Measurements from ENCODE around the gene RHBDD3. TPM values are rescaled to one million over a fixed set of nuclear protein-coding genes. Genes with fewer than 3 reads are reported as not detected.

RHBDD3 gene
- total RNA-seq, 4 donors from 2014 or later, result 8.9 to 24.1 (median 20.5) TPM

GRCh38 chr22:29306835-29307595 is 39.2 kb upstream of the RHBDD3 start:
- WGBS, 2 donors, result 0 to 29% methylated on average over 8 to 11 of the region's 83 CpGs
- no peak for TF ChIP-seq POLR2A (IDR thresholded peaks at IDR 0.05)
- TF ChIP-seq, protein P1, sequence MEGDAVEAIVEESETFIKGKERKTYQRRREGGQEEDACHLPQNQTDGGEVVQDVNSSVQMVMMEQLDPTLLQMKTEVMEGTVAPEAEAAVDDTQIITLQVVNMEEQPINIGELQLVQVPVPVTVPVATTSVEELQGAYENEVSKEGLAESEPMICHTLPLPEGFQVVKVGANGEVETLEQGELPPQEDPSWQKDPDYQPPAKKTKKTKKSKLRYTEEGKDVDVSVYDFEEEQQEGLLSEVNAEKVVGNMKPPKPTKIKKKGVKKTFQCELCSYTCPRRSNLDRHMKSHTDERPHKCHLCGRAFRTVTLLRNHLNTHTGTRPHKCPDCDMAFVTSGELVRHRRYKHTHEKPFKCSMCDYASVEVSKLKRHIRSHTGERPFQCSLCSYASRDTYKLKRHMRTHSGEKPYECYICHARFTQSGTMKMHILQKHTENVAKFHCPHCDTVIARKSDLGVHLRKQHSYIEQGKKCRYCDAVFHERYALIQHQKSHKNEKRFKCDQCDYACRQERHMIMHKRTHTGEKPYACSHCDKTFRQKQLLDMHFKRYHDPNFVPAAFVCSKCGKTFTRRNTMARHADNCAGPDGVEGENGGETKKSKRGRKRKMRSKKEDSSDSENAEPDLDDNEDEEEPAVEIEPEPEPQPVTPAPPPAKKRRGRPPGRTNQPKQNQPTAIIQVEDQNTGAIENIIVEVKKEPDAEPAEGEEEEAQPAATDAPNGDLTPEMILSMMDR (IDR thresholded peaks at IDR 0.05), result no peak
- peak; percentile 66 to 96 for DNase-seq (ENCODE audit: low spot score in 2 of 2)
- intact Hi-C loops (cut with DNase I; ENCODE audit: low total_unique reads), result no loop called here
- peak overlapping the region; percentile 73 for H3K4me3 ChIP-seq (ENCODE audit: low read depth, poor library complexity, severe bottlenecking)

GRCh38 chr22:29306175-29306834 is 38.5 kb upstream of the RHBDD3 start, which contains the start of gene GAS2L1:
Gene GAS2L1 (plus strand): TSS chr22:29306650. CDS start chr22:29308106, 1,456 bp downstream.
- intact Hi-C loops (cut with DNase I; ENCODE audit: low total_unique reads), result no loop called here
- 0 to 1% methylated on average over 17 to 37 of the region's 40 CpGs for WGBS, 2 donors
- DNase-seq (ENCODE audit: low spot score in 2 of 2), result peak; percentile 83 to 97
- TF ChIP-seq, protein P1 (IDR thresholded peaks at IDR 0.05), result no peak
- no peak for TF ChIP-seq POLR2A (IDR thresholded peaks at IDR 0.05)
- peak within 1 kb of the TSS; percentile 73 for H3K4me3 ChIP-seq (ENCODE audit: low read depth, poor library complexity, severe bottlenecking)

DNA sequence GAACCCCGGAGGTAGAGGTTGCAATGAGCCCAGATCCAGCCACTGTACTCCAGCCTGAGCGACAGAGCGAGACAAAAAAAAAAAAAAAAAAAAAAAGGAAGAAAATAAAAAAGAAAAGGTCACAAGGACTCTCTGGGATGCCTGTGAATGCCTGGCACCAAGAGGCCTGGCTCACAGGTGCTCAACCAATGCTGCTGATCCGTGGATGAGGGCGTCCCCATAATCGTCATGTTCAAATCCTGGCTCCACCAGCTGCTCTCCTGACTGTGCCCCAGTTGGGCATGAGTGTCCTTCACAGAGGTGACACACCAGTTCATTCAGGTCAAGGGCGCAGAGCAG is 38.0 kb upstream of the RHBDD3 start:
- WGBS, 2 donors, result 48 to 49% methylated on average over 6 to 7 of the region's 7 CpGs
- no peak overlapping the region for H3K4me3 ChIP-seq (ENCODE audit: low read depth, poor library complexity, severe bottlenecking)
- DNase-seq (ENCODE audit: low spot score in 2 of 2), result no peak
- TF ChIP-seq POLR2A (IDR thresholded peaks at IDR 0.05), result no peak
- intact Hi-C loops (cut with DNase I; ENCODE audit: low total_unique reads), result no loop called here

- WGBS, 2 donors, result 38 to 45% methylated on average over 12 to 13 of the region's 13 CpGs
- no peak for TF ChIP-seq POLR2A (IDR thresholded peaks at IDR 0.05)
- TF ChIP-seq, protein P1 (IDR thresholded peaks at IDR 0.05), result no peak
- no peak overlapping the region for H3K4me3 ChIP-seq (ENCODE audit: low read depth, poor library complexity, severe bottlenecking)
- DNase-seq (ENCODE audit: low spot score in 2 of 2), result peak in 1 of 2 donors; percentile 83
- intact Hi-C loops (cut with DNase I; ENCODE audit: low total_unique reads), result no loop called here
Measured at GRCh38 chr22:29302681-29303465, 35.1 kb upstream of the RHBDD3 start.

- no peak overlapping the region for H3K4me3 ChIP-seq (ENCODE audit: low read depth, poor library complexity, severe bottlenecking)
- TF ChIP-seq, protein P1 (IDR thresholded peaks at IDR 0.05), result no peak
- TF ChIP-seq POLR2A (IDR thresholded peaks at IDR 0.05), result no peak
- intact Hi-C loops (cut with DNase I; ENCODE audit: low total_unique reads), result no loop called here
- no peak for DNase-seq (ENCODE audit: low spot score in 2 of 2)
- 27 to 29% methylated on average over 2 of the region's 2 CpGs for WGBS, 2 donors
Measured at GRCh38 chr22:29302402-29302680, 34.6 kb upstream of the RHBDD3 start.
